BLaER1 (cell line): ENCODE results near the gene PAX8.
A peak's percentile ranks its signal among the peaks of the same experiment; 100 is the strongest.

Experiments
- H3K27ac ChIP-seq: shearing (Covaris generic); formaldehyde crosslinking; 2 replicates; pipeline ENCODE4 v1.8.1; 2022
- H3K27me3 ChIP-seq: shearing (Covaris generic); formaldehyde crosslinking; 2 replicates; pipeline ENCODE4 v1.8.1; 2022
- H3K36me3 ChIP-seq: shearing (Covaris generic); formaldehyde crosslinking; 2 replicates; pipeline ENCODE4 v1.8.1; 2022
- H3K4me1 ChIP-seq: shearing (Covaris generic); formaldehyde crosslinking; 2 replicates; pipeline ENCODE4 v1.8.1; 2022
- H3K4me2 ChIP-seq: shearing (Covaris generic); formaldehyde crosslinking; 2 replicates; pipeline ENCODE4 v1.8.1; 2022
- H3K4me3 ChIP-seq: shearing (Covaris generic); formaldehyde crosslinking; 2 replicates; pipeline ENCODE4 v1.8.1; 2022
- H3K9ac ChIP-seq: shearing (Covaris generic); formaldehyde crosslinking; 2 replicates; pipeline ENCODE4 v1.8.1; 2022
- H3K9me3 ChIP-seq: shearing (Covaris generic); formaldehyde crosslinking; 2 replicates; pipeline ENCODE4 v1.8.1; 2022
- H4K20me1 ChIP-seq: shearing (Covaris generic); formaldehyde crosslinking; 2 replicates; pipeline ENCODE4 v1.8.1; 2022
- Cebpa-rat ChIP-seq: shearing (Covaris generic); IDR thresholded peaks from 2 replicates; pipeline ENCODE4 v1.8.1; 2022

PAX8 gene

DNA sequence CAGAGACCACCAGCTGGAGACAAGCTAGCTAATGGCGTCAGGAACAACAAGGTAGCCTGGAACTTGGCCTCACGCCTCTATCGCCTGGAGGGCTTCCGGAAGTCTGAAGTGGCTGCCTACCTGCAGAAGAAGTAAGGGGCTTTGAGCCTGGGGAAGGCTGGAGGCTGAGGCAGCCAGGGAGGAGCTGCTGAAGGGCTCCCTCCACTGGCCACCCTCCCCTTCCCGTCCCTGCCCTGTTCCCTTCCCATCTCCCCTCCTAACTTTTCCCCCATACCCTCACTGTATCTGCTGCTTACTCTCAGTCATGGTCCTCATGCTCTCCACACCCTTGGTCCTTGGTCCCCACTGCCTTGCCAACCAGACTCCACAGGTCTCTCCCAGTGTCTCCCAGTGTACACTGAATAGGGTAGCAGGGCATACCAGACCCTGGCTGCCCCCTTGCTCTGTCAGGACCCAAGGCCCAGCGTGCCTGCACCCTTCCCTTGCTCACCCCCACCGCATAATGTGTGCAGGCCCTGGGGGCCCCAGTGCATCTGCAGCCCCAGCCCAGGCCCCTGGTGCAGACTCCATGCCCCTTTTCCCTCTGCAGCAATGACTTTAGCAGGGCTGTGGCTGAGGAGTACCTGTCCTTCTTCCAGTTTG lies 86.1 kb downstream of the PAX8 start:
- Histone ChIP-seq H3K4me2 (no peak overlapping the region), H3K36me3 (peaks cover 70% of the 10 kb centered on the region), H4K20me1 (peaks cover 26% of the 10 kb centered on the region; the same call in 1 of the 2 replicates), H3K4me1 (no peaks in the 10 kb centered on the region), H3K27ac (no peak overlapping the region), H3K9ac (no peak overlapping the region), H3K9me3 (no peaks in the 10 kb centered on the region), H3K27me3 (no peaks in the 10 kb centered on the region), H3K4me3 (no peak overlapping the region)
- no peak for TF ChIP-seq Cebpa-rat

DNA sequence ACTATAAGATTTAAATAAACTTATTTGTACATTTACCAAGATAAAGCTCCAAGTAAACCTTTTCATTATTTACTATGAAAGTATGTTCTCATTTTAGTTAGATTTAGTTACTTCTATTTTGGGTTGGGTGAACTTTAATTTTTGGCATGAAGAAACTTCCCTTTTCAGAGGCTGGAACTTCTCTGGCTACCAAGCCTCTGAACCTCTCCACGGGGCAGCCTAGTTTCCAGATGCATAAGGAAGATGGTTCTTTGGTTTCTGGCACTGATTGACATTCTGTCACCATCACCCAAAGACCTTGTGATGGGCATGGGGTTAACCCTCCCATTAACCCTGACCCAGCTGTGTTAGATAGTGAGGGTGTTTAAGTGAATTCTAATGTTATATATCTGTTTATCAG lies 87.8 kb downstream of the PAX8 start:
- Histone ChIP-seq H3K4me1 (no peaks in the 10 kb centered on the region), H3K27me3 (no peaks in the 10 kb centered on the region), H3K4me2 (no peak overlapping the region), H3K27ac (no peak overlapping the region), H3K36me3 (peaks cover 70% of the 10 kb centered on the region), H3K9me3 (no peaks in the 10 kb centered on the region), H4K20me1 (peaks cover 28% of the 10 kb centered on the region; the same call in 1 of the 2 replicates), H3K9ac (no peak overlapping the region), H3K4me3 (no peak overlapping the region)
- no peak for TF ChIP-seq Cebpa-rat

DNA sequence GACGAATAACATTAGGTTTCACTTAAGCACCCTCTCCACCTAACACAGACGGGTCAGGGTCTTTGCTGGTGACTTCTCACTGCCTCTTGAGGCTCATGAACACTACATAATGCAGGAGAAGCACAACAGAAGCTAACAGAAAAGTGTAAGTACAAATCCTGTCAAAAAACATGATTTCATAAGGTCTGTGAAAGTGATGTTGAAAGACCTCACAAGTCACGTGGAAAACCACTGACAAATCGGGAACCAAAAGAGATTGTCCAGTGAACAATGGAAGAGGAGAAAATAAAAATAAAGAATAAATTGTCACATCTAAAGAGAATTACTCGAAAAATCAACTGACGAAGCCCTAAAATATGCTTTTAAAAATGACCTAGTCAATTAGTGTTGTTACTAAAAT lies 91.0 kb downstream of the PAX8 start:
- Histone ChIP-seq H3K27me3 (no peaks in the 10 kb centered on the region), H3K9ac (no peak overlapping the region), H4K20me1 (peaks cover 53% of the 10 kb centered on the region), H3K9me3 (no peaks in the 10 kb centered on the region), H3K4me1 (peaks cover 2% of the 10 kb centered on the region), H3K4me2 (no peak overlapping the region), H3K4me3 (no peak overlapping the region), H3K36me3 (peaks cover 66% of the 10 kb centered on the region), H3K27ac (no peak overlapping the region)
- TF ChIP-seq Cebpa-rat, result no peak

DNA sequence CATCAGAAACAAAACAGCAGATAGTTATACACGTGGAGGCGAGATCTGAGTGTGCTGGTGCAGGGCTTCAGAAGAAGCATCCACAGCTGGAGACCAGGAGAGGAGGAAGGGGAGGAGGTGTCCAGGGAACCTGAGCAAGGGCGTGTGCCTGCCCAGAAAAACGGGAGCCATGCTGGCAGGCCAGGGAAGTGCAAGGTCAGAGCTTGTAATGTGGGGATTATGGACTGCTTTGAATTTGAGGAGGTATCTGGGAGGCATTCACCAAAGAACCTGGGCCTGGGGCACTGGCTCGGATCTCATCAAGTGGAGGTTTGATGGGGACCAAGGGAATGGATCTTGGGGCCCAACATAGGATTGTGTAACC lies 92.3 kb downstream of the PAX8 start:
- no peak overlapping the region for H3K4me3 ChIP-seq
- H3K9ac ChIP-seq, result no peak overlapping the region
- no peaks in the 10 kb centered on the region for H3K27me3 ChIP-seq
- peaks cover 67% of the 10 kb centered on the region for H4K20me1 ChIP-seq
- peaks cover 59% of the 10 kb centered on the region for H3K36me3 ChIP-seq
- no peak for TF ChIP-seq Cebpa-rat
- no peaks in the 10 kb centered on the region for H3K9me3 ChIP-seq
- H3K4me2 ChIP-seq, result no peak overlapping the region
- peaks cover 15% of the 10 kb centered on the region for H3K4me1 ChIP-seq
- H3K27ac ChIP-seq, result no peak overlapping the region

DNA sequence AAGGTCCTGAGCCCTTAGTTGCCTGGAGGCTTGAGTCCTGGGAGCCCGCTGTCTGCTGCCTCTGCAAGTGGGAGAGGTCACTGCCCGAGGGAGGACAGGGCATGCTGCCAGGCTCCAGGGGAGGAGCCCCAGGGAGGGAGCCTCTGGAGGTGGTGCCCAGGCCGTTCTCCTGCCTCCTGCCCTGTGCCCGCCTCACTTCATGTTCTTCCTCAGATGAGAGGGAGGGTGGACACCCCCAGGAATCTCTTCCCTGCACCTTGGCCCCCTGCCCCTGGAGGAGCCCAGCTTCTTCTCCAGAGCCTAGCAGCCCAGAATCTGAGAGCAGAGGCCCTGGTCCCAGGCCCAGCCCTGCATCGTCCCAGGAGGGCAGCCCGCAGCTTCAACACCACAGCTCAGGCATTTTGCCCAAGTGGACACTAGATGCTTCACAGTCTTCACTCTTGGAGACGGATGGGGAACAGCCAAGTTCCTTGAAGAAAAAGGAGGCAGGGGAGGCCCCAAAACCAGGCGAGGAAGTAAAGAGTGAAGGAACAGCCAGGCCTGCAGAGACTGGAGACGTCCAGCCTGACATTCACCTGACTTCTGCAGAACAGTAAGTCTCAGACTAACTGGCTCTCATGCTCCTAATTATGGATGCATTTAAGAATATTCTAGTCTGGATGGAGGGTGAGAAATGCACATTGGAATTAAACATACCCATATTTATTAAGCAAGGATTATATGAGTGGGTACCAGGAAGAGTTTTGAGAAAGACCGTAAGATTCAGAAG lies 92.9 kb downstream of the PAX8 start:
- Histone ChIP-seq H3K4me2 (no peak overlapping the region), H3K27ac (0 out of 2 replicates have a peak overlapping the region, but pooled peaks have one; percentile 4), H3K9ac (no peak overlapping the region), H3K9me3 (no peaks in the 10 kb centered on the region), H3K27me3 (no peaks in the 10 kb centered on the region), H3K4me1 (peaks cover 21% of the 10 kb centered on the region), H3K4me3 (no peak overlapping the region), H4K20me1 (peaks cover 67% of the 10 kb centered on the region), H3K36me3 (peaks cover 54% of the 10 kb centered on the region)
- no peak for TF ChIP-seq Cebpa-rat

DNA sequence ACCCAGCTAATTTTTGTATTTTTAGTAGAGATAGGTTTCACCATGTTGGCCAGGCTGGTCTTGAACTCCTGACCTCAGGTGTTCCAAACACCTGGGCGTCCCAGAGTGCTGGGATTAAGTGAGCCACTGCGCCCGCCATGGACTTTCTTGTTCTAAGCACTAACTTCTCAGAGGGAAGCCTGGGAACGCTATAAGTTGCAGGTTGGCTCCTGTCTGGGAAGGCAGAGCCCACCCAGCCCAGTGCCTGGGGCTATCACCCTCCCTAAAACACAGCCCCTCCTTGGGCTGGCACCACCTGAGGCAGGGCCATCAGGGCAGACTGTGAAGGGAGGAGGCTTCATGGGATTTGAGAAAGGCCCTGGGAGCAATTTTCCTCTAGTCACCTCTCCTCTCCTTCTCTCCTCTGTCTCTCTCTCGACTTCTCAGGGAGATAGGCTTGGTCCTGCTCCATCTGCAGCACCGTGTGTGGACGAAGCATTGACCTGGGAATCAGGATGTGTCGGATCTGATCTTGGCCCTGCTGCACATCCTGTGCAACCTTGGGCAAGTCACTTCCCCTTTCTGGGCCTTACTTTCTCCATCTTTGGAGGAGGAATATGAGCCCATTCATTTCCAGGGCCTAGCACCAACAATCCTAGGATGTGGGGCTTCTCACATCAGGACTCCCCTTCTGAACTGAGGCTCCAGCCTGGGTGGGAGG lies 94.0 kb downstream of the PAX8 start:
- TF ChIP-seq Cebpa-rat, result no peak
- Histone ChIP-seq H3K4me1 (peaks cover 32% of the 10 kb centered on the region), H3K4me2 (no peak overlapping the region), H3K36me3 (peaks cover 53% of the 10 kb centered on the region), H4K20me1 (peaks cover 70% of the 10 kb centered on the region), H3K27me3 (no peaks in the 10 kb centered on the region), H3K9ac (no peak overlapping the region), H3K4me3 (no peak overlapping the region), H3K9me3 (no peaks in the 10 kb centered on the region), H3K27ac (no peak overlapping the region)

GRCh38 chr2:113183703-113184102 lies 95.0 kb downstream of the PAX8 start:
- no peak overlapping the region for H3K9ac ChIP-seq
- peaks cover 42% of the 10 kb centered on the region for H3K4me1 ChIP-seq
- no peaks in the 10 kb centered on the region for H3K27me3 ChIP-seq
- H4K20me1 ChIP-seq, result peaks cover 80% of the 10 kb centered on the region
- H3K36me3 ChIP-seq, result peaks cover 53% of the 10 kb centered on the region
- no peak overlapping the region for H3K27ac ChIP-seq
- no peak overlapping the region for H3K4me3 ChIP-seq
- H3K9me3 ChIP-seq, result no peaks in the 10 kb centered on the region
- H3K4me2 ChIP-seq, result no peak overlapping the region
- no peak for TF ChIP-seq Cebpa-rat

- Histone ChIP-seq H3K9me3 (no peaks in the 10 kb centered on the region), H3K27me3 (no peaks in the 10 kb centered on the region), H3K4me2 (no peak overlapping the region), H3K27ac (no peak overlapping the region), H4K20me1 (peaks cover 80% of the 10 kb centered on the region), H3K4me1 (peaks cover 47% of the 10 kb centered on the region), H3K9ac (no peak overlapping the region), H3K36me3 (peaks cover 54% of the 10 kb centered on the region), H3K4me3 (no peak overlapping the region)
- no peak for TF ChIP-seq Cebpa-rat
These were observed 95.5 kb downstream of the PAX8 start for GRCh38 chr2:113183264-113183663.

GRCh38 chr2:113182471-113183260 lies 96.1 kb downstream of the PAX8 start:
- H3K4me3 ChIP-seq, result no peak overlapping the region
- peak overlapping the region; percentile 71 for H3K27ac ChIP-seq
- no peak overlapping the region for H3K9ac ChIP-seq
- no peak for TF ChIP-seq Cebpa-rat
- H4K20me1 ChIP-seq, result peaks cover 84% of the 10 kb centered on the region
- H3K9me3 ChIP-seq, result no peaks in the 10 kb centered on the region
- peaks cover 52% of the 10 kb centered on the region for H3K36me3 ChIP-seq
- peak overlapping the region; percentile 94 for H3K4me2 ChIP-seq
- H3K27me3 ChIP-seq, result no peaks in the 10 kb centered on the region
- H3K4me1 ChIP-seq, result peaks cover 47% of the 10 kb centered on the region
